ENCODE measurements around the gene MICALL1. TPM values are rescaled to one million over a fixed set of nuclear protein-coding genes. Genes with fewer than 3 reads are reported as not detected.

MICALL1 gene
- total and polyA plus RNA-seq, 2 of the 4 experiments (the other 2 are of a cell fraction): 12.4 to 22.3 TPM

GRCh38 chr22:37918580-37919270 is 12.6 kb downstream of the MICALL1 start:
- Histone ChIP-seq H3K18ac (ENCODE audit: low read depth, low read length) (no peak overlapping the region), H3K36me3 (ENCODE audit: control insufficient read depth, insufficient read depth, low read length) (peaks cover 52% of the 10 kb centered on the region), H4K91ac (ENCODE audit: insufficient read depth, low read depth, low read length) (no peak overlapping the region), H2BK20ac (ENCODE audit: low read depth, low read length) (no peak overlapping the region), H3K27ac (ENCODE audit: insufficient read depth, low read length) (no peak overlapping the region), H3K9me1 (ENCODE audit: insufficient read depth, low read length) (no peaks in the 10 kb centered on the region), H4K5ac (ENCODE audit: low read depth, low read length) (no peak overlapping the region), H2AK9ac (replicated peaks; ENCODE audit: low read depth, low read length, poor library complexity) (peak overlapping the region; percentile 13), H3K4me2 (ENCODE audit: low read depth, low read length) (no peak overlapping the region), H3K27me3 (ENCODE audit: control insufficient read depth, insufficient read depth, low read length) (no peaks in the 10 kb centered on the region), H3K14ac (replicated peaks; ENCODE audit: low read depth, low read length) (no peak overlapping the region), H2BK120ac (ENCODE audit: low read depth, low read length) (no peak overlapping the region), H2BK5ac (ENCODE audit: low read depth, low read length, poor library complexity, severe bottlenecking) (no peak overlapping the region), H4K20me1 (ENCODE audit: insufficient read depth, low read length) (peaks cover 4% of the 10 kb centered on the region), H3K9ac (ENCODE audit: low read depth, low read length) (no peak overlapping the region), H2AK5ac (ENCODE audit: low read depth, low read length) (no peak overlapping the region), H3K56ac (ENCODE audit: extremely low read depth, insufficient read depth, low read length) (no peak overlapping the region), H4K8ac (ENCODE audit: low read depth in 2 of 2, low read length in 2 of 2) (no peak overlapping the region), H3K23ac (ENCODE audit: low read depth, low read length) (no peak overlapping the region), H2AFZ (replicated peaks; ENCODE audit: low read length, poor library complexity) (no peak overlapping the region), H3K4me1 (ENCODE audit: control insufficient read depth, insufficient read depth, low read length) (no peaks in the 10 kb centered on the region), H3K4me3 (ENCODE audit: insufficient read depth, low read depth, low read length) (no peak overlapping the region), H3K4ac (ENCODE audit: low read depth, low read length) (no peak overlapping the region), H3K9me3 (ENCODE audit: control insufficient read depth, insufficient read depth, low read length) (no peaks in the 10 kb centered on the region), H2BK15ac (ENCODE audit: low read depth, low read length) (no peak overlapping the region), H3K79me1 (ENCODE audit: low read depth in 1 of 2, low read length in 2 of 2) (peaks cover 0 to 20% of the 10 kb centered on the region in 2 experiments; a peak in 2 of 4 replicates)
- 85% methylated on average over 9 of the region's 25 CpGs; no CpG with 5 or more reads in 1 of the 2 experiments for WGBS, 2 experiments (ENCODE audit: extremely low coverage in 2 of 2, insufficient read length in 1 of 2)
- in situ Hi-C loops (cut with MboI; ENCODE audit: low sequenced_read_pairs): no loop called here
- no peak for ATAC-seq (ENCODE audit: low read depth)
- BruUV-seq (replicated peaks): no TSS peak
- ChIA-PET CTCF (no interaction called here), POLR2A (ENCODE audit: unreplicated experiment) (no interaction called here)
- dilution Hi-C loops (cut with HindIII; ENCODE audit: low sequenced_read_pairs, unreplicated experiment): no loop called here
- no peak for DNase-seq
- intact Hi-C loops (cut with micrococcal nuclease): no loop called here
- no peak for TF ChIP-seq POLR2A (IDR thresholded peaks at IDR 0.05; ENCODE audit: low read depth, low read length)
- TF ChIP-seq MAZ (IDR thresholded peaks at IDR 0.05; ENCODE audit: borderline replicate concordance, low read depth, low read length): no peak
- no peak for TF ChIP-seq NFE2L2 (IDR thresholded peaks at IDR 0.05; ENCODE audit: low read depth, low read length)
- no peak for TF ChIP-seq RFX5 (IDR thresholded peaks at IDR 0.05; ENCODE audit: low read depth, low read length)
- no peak for TF ChIP-seq FOS (IDR thresholded peaks at IDR 0.05; ENCODE audit: low read depth, low read length)
- TF ChIP-seq USF2 (IDR thresholded peaks at IDR 0.05; ENCODE audit: low read depth, low read length): no peak
- no peak for TF ChIP-seq RCOR1 (IDR thresholded peaks at IDR 0.05; ENCODE audit: insufficient replicate concordance, low read length)
- no peak for TF ChIP-seq MXI1 (IDR thresholded peaks at IDR 0.05; ENCODE audit: borderline replicate concordance, low read depth, low read length)
- TF ChIP-seq BHLHE40 (IDR thresholded peaks at IDR 0.05; ENCODE audit: low read depth, low read length): no peak
- TF ChIP-seq CEBPB (IDR thresholded peaks at IDR 0.05; ENCODE audit: low read depth, low read length): no peak
- no peak for TF ChIP-seq SMC3 (IDR thresholded peaks at IDR 0.05; ENCODE audit: low read depth, low read length)
